Measurements from ENCODE around the gene RGP1.

The RGP1 gene

DNA sequence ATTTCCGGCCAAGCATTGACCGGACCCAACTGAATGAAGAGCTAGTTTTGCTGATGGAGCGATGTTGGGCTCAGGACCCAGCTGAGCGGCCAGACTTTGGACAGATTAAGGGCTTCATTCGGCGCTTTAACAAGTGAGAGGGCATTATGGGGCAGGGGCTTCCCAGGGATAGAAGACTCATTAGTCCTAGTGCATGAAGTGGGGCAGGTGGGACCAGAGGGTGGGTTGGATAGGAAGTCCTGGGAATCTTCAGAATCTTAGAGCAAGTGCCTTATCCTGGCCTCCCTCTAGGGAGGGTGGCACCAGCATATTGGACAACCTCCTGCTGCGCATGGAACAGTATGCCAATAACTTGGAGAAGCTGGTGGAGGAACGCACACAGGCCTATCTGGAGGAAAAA lies 57.0 kb downstream of the RGP1 start:
- no peak overlapping the region for H3K4me3 ChIP-seq (ENCODE audit: control insufficient read depth in 1 of 7, extremely low read depth in 1 of 7, insufficient read depth in 4 of 7, low read depth in 2 of 7, low read length in 6 of 7)
- no peaks in the 10 kb centered on the region for H3K9me3 ChIP-seq (ENCODE audit: control extremely low read depth in 1 of 5, control insufficient read depth in 4 of 5, insufficient read depth in 2 of 5, low read depth in 1 of 5, low read length in 4 of 5)
- POLR2A ChIA-PET = no interaction called here
- CTCF ChIA-PET = interaction anchor here (0.9 to 3.4 kb wide), 8 partner anchors 8 to 76 kb away, joined by 3 to 12 read pairs (median 3); partner anchors contain the start of genes HINT2 and MSMP
- H3K27ac ChIP-seq (ENCODE audit: insufficient read depth in 1 of 2, low read depth in 1 of 2, low read length in 2 of 2, poor library complexity in 1 of 2, severe bottlenecking in 2 of 2) = no peak overlapping the region
- no peaks in the 10 kb centered on the region for H3K27me3 ChIP-seq (replicated peaks in 2 of 5; ENCODE audit: control insufficient read depth in 4 of 5, insufficient read depth in 5 of 5, low read length in 4 of 5)
- WGBS (ENCODE audit: insufficient coverage) = 100% methylated on average over 8 of the region's 8 CpGs
- peaks cover 0 to 5% (median 2%) of the 10 kb centered on the region in 4 experiments for H3K4me1 ChIP-seq (ENCODE audit: control extremely low read depth in 1 of 4, control insufficient read depth in 4 of 4, insufficient read depth in 4 of 4, low read length in 3 of 4)
- peaks cover 8 to 50% (median 32%) of the 10 kb centered on the region in 4 experiments for H3K36me3 ChIP-seq (ENCODE audit: control insufficient read depth in 4 of 4, insufficient read depth in 4 of 4, low read length in 3 of 4)
- no peak for DNase-seq

Measured in common myeloid progenitor, CD34-positive (primary cell).